ENCODE results near the gene MYO3A.

The MYO3A gene

GRCh38 chr10:26214004-26214403, 280.0 kb downstream of the MYO3A start:
- DNase-seq (ENCODE audit: low read depth) = no peak
- no peak overlapping the region for H3K4me3 ChIP-seq (ENCODE audit: low read depth, low read length)
- TF ChIP-seq MYC (IDR thresholded peaks at IDR 0.05; ENCODE audit: low read depth, low read length) (no peak), POLR2A (IDR thresholded peaks at IDR 0.05; ENCODE audit: extremely low read depth, insufficient read length) (no peak)
- TF ChIP-seq, protein P1, sequence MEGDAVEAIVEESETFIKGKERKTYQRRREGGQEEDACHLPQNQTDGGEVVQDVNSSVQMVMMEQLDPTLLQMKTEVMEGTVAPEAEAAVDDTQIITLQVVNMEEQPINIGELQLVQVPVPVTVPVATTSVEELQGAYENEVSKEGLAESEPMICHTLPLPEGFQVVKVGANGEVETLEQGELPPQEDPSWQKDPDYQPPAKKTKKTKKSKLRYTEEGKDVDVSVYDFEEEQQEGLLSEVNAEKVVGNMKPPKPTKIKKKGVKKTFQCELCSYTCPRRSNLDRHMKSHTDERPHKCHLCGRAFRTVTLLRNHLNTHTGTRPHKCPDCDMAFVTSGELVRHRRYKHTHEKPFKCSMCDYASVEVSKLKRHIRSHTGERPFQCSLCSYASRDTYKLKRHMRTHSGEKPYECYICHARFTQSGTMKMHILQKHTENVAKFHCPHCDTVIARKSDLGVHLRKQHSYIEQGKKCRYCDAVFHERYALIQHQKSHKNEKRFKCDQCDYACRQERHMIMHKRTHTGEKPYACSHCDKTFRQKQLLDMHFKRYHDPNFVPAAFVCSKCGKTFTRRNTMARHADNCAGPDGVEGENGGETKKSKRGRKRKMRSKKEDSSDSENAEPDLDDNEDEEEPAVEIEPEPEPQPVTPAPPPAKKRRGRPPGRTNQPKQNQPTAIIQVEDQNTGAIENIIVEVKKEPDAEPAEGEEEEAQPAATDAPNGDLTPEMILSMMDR (IDR thresholded peaks at IDR 0.05; ENCODE audit: low read depth, low read length) = no peak
- TF ChIP-seq, protein P2, sequence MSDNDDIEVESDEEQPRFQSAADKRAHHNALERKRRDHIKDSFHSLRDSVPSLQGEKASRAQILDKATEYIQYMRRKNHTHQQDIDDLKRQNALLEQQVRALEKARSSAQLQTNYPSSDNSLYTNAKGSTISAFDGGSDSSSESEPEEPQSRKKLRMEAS (IDR thresholded peaks at IDR 0.05; ENCODE audit: low read depth, low read length) = no peak

DNA sequence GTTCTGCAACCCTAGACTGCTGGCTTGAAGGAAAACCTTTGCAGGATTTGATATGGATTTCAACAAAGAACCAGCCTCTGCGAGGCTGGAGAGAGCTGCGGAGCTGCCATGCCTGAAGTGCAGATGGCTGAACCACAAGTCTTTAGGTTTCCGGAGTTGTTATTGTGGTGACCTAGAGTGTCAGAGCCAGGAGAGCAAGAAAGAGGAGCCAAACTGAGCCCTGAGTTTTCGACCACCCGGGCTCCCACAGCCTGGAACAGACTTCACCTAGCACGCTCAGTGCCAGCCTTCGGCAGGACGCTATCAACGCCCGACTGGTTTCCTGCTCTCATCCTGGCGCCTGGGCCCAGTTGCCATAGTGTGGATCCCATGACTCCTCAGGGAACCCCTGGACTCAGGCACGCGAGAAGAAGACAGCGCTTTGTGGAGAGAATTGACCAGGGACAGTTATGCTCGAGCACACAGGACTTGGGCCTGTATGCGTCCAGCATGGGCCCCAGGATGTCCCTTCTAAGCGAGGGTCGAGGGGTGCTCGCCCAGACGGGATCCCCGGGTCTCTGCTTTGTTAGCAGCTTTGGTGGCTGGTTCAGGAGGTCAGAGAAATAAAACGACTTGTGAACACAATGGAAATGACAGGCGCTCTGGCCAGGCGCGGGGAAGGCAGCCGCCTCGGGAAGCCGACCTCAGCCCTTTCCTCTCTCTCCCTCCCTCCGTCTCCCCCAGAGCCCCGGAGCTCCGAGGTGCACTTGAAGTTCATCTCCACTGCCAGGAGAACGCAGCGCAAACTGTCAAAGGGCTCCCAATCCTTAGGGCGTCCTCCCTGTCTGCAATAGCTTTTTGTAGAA, 280.7 kb downstream of the MYO3A start:
- TF ChIP-seq, protein P1 (IDR thresholded peaks at IDR 0.05; ENCODE audit: low read depth, low read length) = no peak
- TF ChIP-seq POLR2A (IDR thresholded peaks at IDR 0.05; ENCODE audit: extremely low read depth, insufficient read length) (no peak), MYC (IDR thresholded peaks at IDR 0.05; ENCODE audit: low read depth, low read length) (no peak)
- TF ChIP-seq, protein P2 (IDR thresholded peaks at IDR 0.05; ENCODE audit: low read depth, low read length) = no peak
- H3K4me3 ChIP-seq (ENCODE audit: low read depth, low read length) = no peak overlapping the region
- no peak for DNase-seq (ENCODE audit: low read depth)

- no peak overlapping the region for H3K4me3 ChIP-seq (ENCODE audit: low read depth, low read length)
- TF ChIP-seq, protein P1 (IDR thresholded peaks at IDR 0.05; ENCODE audit: low read depth, low read length) = no peak
- TF ChIP-seq, protein P2 (IDR thresholded peaks at IDR 0.05; ENCODE audit: low read depth, low read length) = no peak
- TF ChIP-seq POLR2A (IDR thresholded peaks at IDR 0.05; ENCODE audit: extremely low read depth, insufficient read length) (no peak), MYC (IDR thresholded peaks at IDR 0.05; ENCODE audit: low read depth, low read length) (no peak)
- no peak for DNase-seq (ENCODE audit: low read depth)
Measured at GRCh38 chr10:26215396-26215934, 281.4 kb downstream of the MYO3A start.

DNA sequence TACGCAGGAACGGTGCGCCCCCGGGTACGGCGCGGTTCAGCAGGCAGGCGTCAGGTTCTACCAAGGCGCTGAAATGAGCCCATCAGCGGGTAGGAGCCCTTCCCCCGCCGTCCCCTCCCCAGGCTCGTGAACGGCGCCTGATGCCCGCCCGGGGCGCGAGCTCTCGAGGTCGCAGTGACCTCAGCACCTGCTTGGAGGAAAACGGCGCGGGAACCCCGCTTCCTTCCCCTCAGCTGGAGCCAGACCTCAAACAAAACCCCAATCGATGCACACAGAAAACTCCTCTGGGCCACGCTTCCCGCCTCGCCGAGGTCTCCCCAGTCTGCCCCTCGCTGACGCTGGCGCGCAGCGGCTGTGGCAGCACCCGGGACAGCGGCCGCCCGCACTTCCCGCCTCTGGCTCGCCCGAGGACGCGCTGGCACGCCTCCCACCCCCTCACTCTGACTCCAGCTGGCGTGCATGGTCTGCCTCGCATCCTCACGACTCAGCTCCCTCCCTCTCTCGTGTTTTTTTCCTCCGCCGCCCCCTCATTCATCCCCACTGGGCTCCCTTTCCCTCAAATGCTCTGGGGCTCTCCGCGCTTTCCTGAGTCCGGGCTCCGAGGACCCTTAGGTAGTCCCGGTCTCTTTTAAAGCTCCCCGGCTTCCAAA, 282.0 kb downstream of the MYO3A start:
- no peak overlapping the region for H3K4me3 ChIP-seq (ENCODE audit: low read depth, low read length)
- TF ChIP-seq POLR2A (IDR thresholded peaks at IDR 0.05; ENCODE audit: extremely low read depth, insufficient read length) (no peak), MYC (IDR thresholded peaks at IDR 0.05; ENCODE audit: low read depth, low read length) (no peak)
- TF ChIP-seq, protein P2 (IDR thresholded peaks at IDR 0.05; ENCODE audit: low read depth, low read length) = no peak
- TF ChIP-seq, protein P1 (IDR thresholded peaks at IDR 0.05; ENCODE audit: low read depth, low read length) = no peak
- no peak for DNase-seq (ENCODE audit: low read depth)

DNA sequence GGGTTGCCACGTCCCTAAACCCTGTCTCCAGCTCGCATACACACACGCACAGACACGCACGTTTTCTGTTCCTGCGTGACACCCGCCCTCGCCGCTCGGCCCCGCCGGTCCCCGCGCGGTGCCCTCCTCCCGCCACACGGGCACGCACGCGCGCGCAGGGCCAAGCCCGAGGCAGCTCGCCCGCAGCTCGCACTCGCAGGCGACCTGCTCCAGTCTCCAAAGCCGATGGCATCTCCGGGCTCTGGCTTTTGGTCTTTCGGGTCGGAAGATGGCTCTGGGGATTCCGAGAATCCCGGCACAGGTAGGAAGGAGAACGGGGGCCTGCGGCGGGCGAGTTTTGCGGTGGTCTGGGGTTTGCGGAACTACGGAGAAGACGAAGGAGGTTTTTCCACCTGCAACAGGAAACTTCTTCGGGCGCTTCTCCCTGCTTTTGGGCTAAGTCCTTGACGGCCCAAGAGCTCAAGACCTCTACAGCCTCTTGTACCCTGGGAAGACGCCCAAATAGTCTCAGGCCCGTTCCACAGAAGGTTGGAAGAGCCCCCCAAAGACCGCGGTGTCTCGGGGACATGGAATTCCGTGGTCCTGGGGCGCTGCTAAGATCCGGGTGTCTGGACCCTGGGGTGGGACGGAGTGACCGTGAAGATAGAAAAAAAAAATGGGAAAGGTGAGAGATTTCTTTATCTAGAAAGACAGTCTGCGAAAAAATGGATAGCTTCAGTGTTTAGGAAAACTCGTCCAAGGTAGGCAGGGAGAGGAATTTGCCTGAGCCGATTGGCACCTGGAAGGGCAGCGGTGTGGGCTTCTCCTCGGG, 282.8 kb downstream of the MYO3A start, which contains the start of gene GAD2:
TSS of gene GAD2 (plus strand) at position 190 of the 811 bp plus-strand sequence. CDS start at position 226, 36 bp downstream.
- H3K4me3 ChIP-seq (ENCODE audit: low read depth, low read length) = no peak within 1 kb of the TSS
- DNase-seq (ENCODE audit: low read depth) = no peak
- TF ChIP-seq MYC (IDR thresholded peaks at IDR 0.05; ENCODE audit: low read depth, low read length) (no peak), POLR2A (IDR thresholded peaks at IDR 0.05; ENCODE audit: extremely low read depth, insufficient read length) (no peak)
- TF ChIP-seq, protein P2 (IDR thresholded peaks at IDR 0.05; ENCODE audit: low read depth, low read length) = no peak
- TF ChIP-seq, protein P1 (IDR thresholded peaks at IDR 0.05; ENCODE audit: low read depth, low read length) = no peak
